HS-5 (cell line): ENCODE results near the gene SNX9.
"Not testable (repeated sequence)": the region's sequence is repeated elsewhere in the genome, so short reads cannot be mapped to it uniquely, and the experiment has no call there.

Experiments used
- DNase-seq: peaks from one replicate; pipeline ENCODE4 v3.0.0-alpha.2; 2012; ENCODE audit warnings: low read depth

Gene SNX9

GRCh38 chr6:157955675-157956074 is 132.6 kb downstream of the SNX9 start:
- DNase-seq = no peak

GRCh38 chr6:157956171-157956730 is 133.2 kb downstream of the SNX9 start:
- DNase-seq = no peak

GRCh38 chr6:157959451-157960227 is 136.6 kb downstream of the SNX9 start:
- no peak for DNase-seq

- DNase-seq = no peak
Observed at GRCh38 chr6:157961153-157961831, 138.2 kb downstream of the SNX9 start.

GRCh38 chr6:157961832-157962575 is 139.0 kb downstream of the SNX9 start:
- no peak for DNase-seq

- DNase-seq = peak; percentile 75
Observed at GRCh38 chr6:157962601-157963302, 139.7 kb downstream of the SNX9 start.

- DNase-seq = no peak
Observed at GRCh38 chr6:157964100-157964499, 141.1 kb downstream of the SNX9 start.

GRCh38 chr6:157965387-157965786 is 142.3 kb downstream of the SNX9 start:
- DNase-seq = no peak

GRCh38 chr6:157966589-157966977 is 143.5 kb downstream of the SNX9 start:
- no peak for DNase-seq

- DNase-seq = no peak
Observed at GRCh38 chr6:157967020-157967419, 144.0 kb downstream of the SNX9 start.

- DNase-seq = no peak
Observed at GRCh38 chr6:157967486-157967885, 144.4 kb downstream of the SNX9 start.

- DNase-seq = not testable (repeated sequence)
Observed at GRCh38 chr6:157972177-157972576, 149.1 kb downstream of the SNX9 start.

- DNase-seq = no peak
Observed at GRCh38 chr6:157974341-157974894, 151.4 kb downstream of the SNX9 start.

GRCh38 chr6:157974967-157975366 is 151.9 kb downstream of the SNX9 start:
- no peak for DNase-seq

GRCh38 chr6:157975456-157975855 is 152.4 kb downstream of the SNX9 start:
- DNase-seq = no peak

GRCh38 chr6:157976345-157977175 is 153.5 kb downstream of the SNX9 start:
- no peak for DNase-seq

- no peak for DNase-seq
Observed at GRCh38 chr6:157977176-157977804, 154.2 kb downstream of the SNX9 start.

GRCh38 chr6:157978021-157978783 is 155.2 kb downstream of the SNX9 start:
- DNase-seq = no peak
